Skeletal muscle cell (primary cell): ENCODE measurements around the gene SUMO4.

Source experiments
- DNase-seq: peaks from one replicate; pipeline ENCODE4 v3.0.0-alpha.2; 2010; ENCODE audit warnings: low read depth
- H3K4me3 ChIP-seq: 2 replicates; pipeline ENCODE4 v1.5.1; 2011; ENCODE audit warnings: low read depth, mild to moderate bottlenecking, control low read depth, low read length, moderate library complexity

Gene SUMO4

GRCh38 chr6:149387779-149388512, 12.1 kb upstream of the SUMO4 start:
- no peak for DNase-seq
- no peak overlapping the region for H3K4me3 ChIP-seq

GRCh38 chr6:149389509-149390297, 10.4 kb upstream of the SUMO4 start:
- no peak overlapping the region for H3K4me3 ChIP-seq
- no peak for DNase-seq

GRCh38 chr6:149392093-149392492, 8.0 kb upstream of the SUMO4 start:
- no peak for DNase-seq
- no peak overlapping the region for H3K4me3 ChIP-seq

- H3K4me3 ChIP-seq, result no peak overlapping the region
- no peak for DNase-seq
Measured at GRCh38 chr6:149392535-149392934, 7.5 kb upstream of the SUMO4 start.

- DNase-seq, result no peak
- no peak overlapping the region for H3K4me3 ChIP-seq
Measured at GRCh38 chr6:149393002-149393679, 6.9 kb upstream of the SUMO4 start.

- DNase-seq, result no peak
Measured at GRCh38 chr6:149395185-149395584, 4.9 kb upstream of the SUMO4 start.

GRCh38 chr6:149397384-149397783, 2.7 kb upstream of the SUMO4 start:
- H3K4me3 ChIP-seq, result no peak overlapping the region
- no peak for DNase-seq

More at GRCh38 chr6:149395185-149395584, 4.9 kb upstream of the SUMO4 start:
- H3K4me3 ChIP-seq, result no peak overlapping the region

GRCh38 chr6:149403534-149403933, 3.5 kb downstream of the SUMO4 start:
- H3K4me3 ChIP-seq, result no peak overlapping the region
- DNase-seq, result no peak

GRCh38 chr6:149405823-149406765, 6.0 kb downstream of the SUMO4 start:
- DNase-seq, result no peak
- no peak overlapping the region for H3K4me3 ChIP-seq

- no peak overlapping the region for H3K4me3 ChIP-seq
- no peak for DNase-seq
Measured at GRCh38 chr6:149409617-149410016, 9.6 kb downstream of the SUMO4 start.

GRCh38 chr6:149410557-149410956, 10.5 kb downstream of the SUMO4 start:
- H3K4me3 ChIP-seq, result no peak overlapping the region
- no peak for DNase-seq

GRCh38 chr6:149414009-149414408, 13.9 kb downstream of the SUMO4 start:
- DNase-seq, result no peak
- H3K4me3 ChIP-seq, result no peak overlapping the region

- H3K4me3 ChIP-seq, result no peak overlapping the region
- DNase-seq, result no peak
Measured at GRCh38 chr6:149414821-149415220, 14.8 kb downstream of the SUMO4 start.

GRCh38 chr6:149419696-149420404, 19.8 kb downstream of the SUMO4 start:
- H3K4me3 ChIP-seq, result no peak overlapping the region
- no peak for DNase-seq

- no peak overlapping the region for H3K4me3 ChIP-seq
- no peak for DNase-seq
Measured at GRCh38 chr6:149421132-149421531, 21.1 kb downstream of the SUMO4 start.

- DNase-seq, result no peak
- H3K4me3 ChIP-seq, result no peak overlapping the region
Measured at GRCh38 chr6:149422581-149422980, 22.5 kb downstream of the SUMO4 start.

GRCh38 chr6:149423964-149424440, 23.9 kb downstream of the SUMO4 start:
- no peak overlapping the region for H3K4me3 ChIP-seq
- DNase-seq, result no peak

GRCh38 chr6:149425224-149425623, 25.2 kb downstream of the SUMO4 start:
- no peak for DNase-seq
- no peak overlapping the region for H3K4me3 ChIP-seq

- no peak overlapping the region for H3K4me3 ChIP-seq
- DNase-seq, result no peak
Measured at GRCh38 chr6:149425754-149426153, 25.7 kb downstream of the SUMO4 start.
